Adrenal gland (tissue), 12 donors: ENCODE results near the gene ST6GALNAC6. TPM values are rescaled to one million over a fixed set of nuclear protein-coding genes. Genes with fewer than 3 reads are reported as not detected.
A peak's percentile ranks its signal among the peaks of the same experiment; 100 is the strongest.

ENCODE experiments used
- DNase-seq, 7 donors: peaks; one replicate each; pipeline ENCODE4 v3.0.0-alpha.2; 2019 to 2020
- H3K27ac ChIP-seq, 5 donors: fragments of 200-600 bp; sonication (generic) in 4 of 5; 1 replicate in 3 of 5; 2 replicates in 2 of 5; pipeline versions ENCODE4 v1.5.1 to v1.8.0; 2016 to 2020; ENCODE audit warnings: mild to moderate bottlenecking in 1 of 5
- H3K27me3 ChIP-seq: fragments of 200-600 bp; 2 replicates; pipeline ENCODE4 v1.8.0; 2021
- H3K36me3 ChIP-seq, 2 donors: fragments of 200-600 bp; replicated peaks in 1 of 2; 1 replicate in 1 of 2; 2 replicates in 1 of 2; pipeline versions ENCODE4 v1.5.1 to v1.8.0; 2018 to 2022
- H3K4me1 ChIP-seq, 2 donors: fragments of 200-600 bp; replicated peaks in 1 of 2; 1 replicate in 1 of 2; 2 replicates in 1 of 2; pipeline versions ENCODE4 v1.5.1 to v1.8.0; 2018 to 2021
- H3K4me3 ChIP-seq, 4 donors: fragments of 200-600 bp; sonication (generic) in 3 of 4; one replicate each; pipeline ENCODE4 v1.5.1; 2016 to 2018
- H3K9me3 ChIP-seq, 3 donors: fragments of 200-600 bp; sonication (generic) in 1 of 3; replicated peaks in 1 of 3; 1 replicate in 2 of 3; 2 replicates in 1 of 3; pipeline versions ENCODE4 v1.5.1 to v1.8.0; 2016 to 2021
- CTCF ChIP-seq, 6 experiments: fragments of 450-650 bp in 4 of 6; fragments of 200-600 bp in 2 of 6; sonication (generic) in 1 of 6; IDR thresholded peaks; 1 replicate in 5 of 6; 2 replicates in 1 of 6; pipeline versions ENCODE4 v1.5.1 to v1.8.0; 2016 to 2021; ENCODE audit warnings: antibody characterized with exemption in 6 of 6, mild to moderate bottlenecking in 2 of 6, moderate library complexity in 1 of 6
- POLR2A ChIP-seq, 2 donors: fragments of 450-650 bp; IDR thresholded peaks; one replicate each; pipeline ENCODE4 v1.6.1; 2017; ENCODE audit warnings: antibody characterized with exemption in 2 of 2, mild to moderate bottlenecking in 2 of 2, moderate library complexity in 1 of 2
- WGBS, 4 donors: extraction: QIAGEN DNeasy Blood & Tissue Kit in 2 of 4; methylation state at CpG; one replicate each; pipeline versions ENCODE4 v1.1.5 to v1.1.7; 2013 to 2017; 5-methylcytosine and 5-hydroxymethylcytosine counted together
- intact Hi-C, 2 donors: fragments of 100-400 bp; cut with DNase I; formaldehyde crosslinking; loops; one replicate each; pipeline versions ENCODE4 v1.14.1 to v1.15.0; 2022 to 2023
- polyA plus RNA-seq, 3 donors: library from polyadenylated mRNA; stranded (reverse); fragments of 200-250 nt in 2 of 3; fragments of 350-450 nt in 1 of 3; fragmentation: Illumina TruSeq in 1 of 3; extraction: RNeasy Lipid Tissue Mini Kit (QIAGEN cat#74804) in 1 of 3; gene quantifications; one replicate each; pipeline ENCODE4 v1.2.3, GENCODE V29; 2013 to 2014
- total RNA-seq, 9 donors: library from RNA; depleted of rRNA in 4 of 9; stranded (reverse); fragments of >200 nt in 4 of 9; fragments of 120-200 nt in 1 of 9; fragmentation: NEBNext Ultra II Directional in 1 of 9; extraction: Animal tissue kit (Norgen Biotek cat#: 25700) in 1 of 9; gene quantifications; one replicate each; pipeline versions ENCODE4 v1.1.0 to v1.2.4, GENCODE V29; 2013 to 2023
- donor health status: healthy with polysubstance abuse.
- donor health status: Bipolar disorder and iron deficiency.
- donor health status: DM: yes; HTN: yes; CAD: no.
- donor health status: DM: no; HTN: no; CAD: no.
- donor health status: DM: no; HTN: no; CAD: no.
- donor health status: DM: yes; HTN: yes; CAD: no.

The ST6GALNAC6 gene
- total and polyA plus RNA-seq, 12 donors, result 26.7 to 129 (median 53.2) TPM

GRCh38 chr9:127850286-127850830 lies 49.0 kb downstream of the ST6GALNAC6 start:
- H3K9me3 ChIP-seq, result no peaks in the 10 kb centered on the region
- H3K4me1 ChIP-seq, result peaks cover 0 to 29% of the 10 kb centered on the region in 2 donors
- no peak for DNase-seq
- no peaks in the 10 kb centered on the region for H3K36me3 ChIP-seq
- WGBS, 4 donors, result 81 to 87% (median 84%) methylated on average over 9 to 17 of the region's 17 CpGs
- H3K27me3 ChIP-seq, result no peaks in the 10 kb centered on the region
- peak overlapping the region in 1 of 4 donors; percentile 73 for H3K4me3 ChIP-seq
- intact Hi-C loops, result no loop called here
- peak overlapping the region in 2 of 5 donors; percentile 39 to 56 for H3K27ac ChIP-seq
- TF ChIP-seq POLR2A (IDR thresholded peaks at IDR 0.05), result no peak
- no peak for TF ChIP-seq CTCF (IDR thresholded peaks at IDR 0.05)

- Histone ChIP-seq H3K27ac (peak overlapping the region in 3 of 5 donors; percentile 8 to 56 (median 25)), H3K36me3 (no peaks in the 10 kb centered on the region), H3K4me3 (peak overlapping the region in 1 of 4 donors; percentile 73)
Measured at GRCh38 chr9:127848756-127849504, 50.5 kb downstream of the ST6GALNAC6 start.

GRCh38 chr9:127847833-127848755 lies 51.3 kb downstream of the ST6GALNAC6 start:
- H3K27me3 ChIP-seq, result no peaks in the 10 kb centered on the region
- H3K9me3 ChIP-seq, result no peaks in the 10 kb centered on the region
- peak overlapping the region in 3 of 5 donors; percentile 51 to 89 (median 55) for H3K27ac ChIP-seq
- peaks cover 0 to 3% of the 10 kb centered on the region in 2 donors for H3K36me3 ChIP-seq
- peak overlapping the region in 1 of 4 donors; percentile 7 for H3K4me3 ChIP-seq
- TF ChIP-seq POLR2A (IDR thresholded peaks at IDR 0.05) (no peak), CTCF (IDR thresholded peaks at IDR 0.05) (no peak)
- no peak for DNase-seq
- peaks cover 0 to 29% of the 10 kb centered on the region in 2 donors for H3K4me1 ChIP-seq
- WGBS, 4 donors, result 73 to 79% (median 77%) methylated on average over 12 of the region's 12 CpGs
- intact Hi-C loops, result no loop called here

More at GRCh38 chr9:127848756-127849504, 50.5 kb downstream of the ST6GALNAC6 start:
- no peak for DNase-seq
- Histone ChIP-seq H3K27me3 (no peaks in the 10 kb centered on the region), H3K9me3 (no peaks in the 10 kb centered on the region), H3K4me1 (peaks cover 0 to 29% of the 10 kb centered on the region in 2 donors)
- TF ChIP-seq CTCF (IDR thresholded peaks at IDR 0.05), result no peak
- TF ChIP-seq POLR2A (IDR thresholded peaks at IDR 0.05), result no peak
- 86 to 95% (median 89%) methylated on average over 9 to 10 of the region's 10 CpGs for WGBS, 4 donors
- intact Hi-C loops, result no loop called here

GRCh38 chr9:127847178-127847510 lies 52.3 kb downstream of the ST6GALNAC6 start:
- no peaks in the 10 kb centered on the region for H3K9me3 ChIP-seq
- DNase-seq, result peak in 2 of 7 donors; percentile 56 to 69
- 40 to 58% (median 52%) methylated on average over 4 to 6 of the region's 6 CpGs for WGBS, 4 donors
- intact Hi-C loops, result no loop called here
- H3K27me3 ChIP-seq, result no peaks in the 10 kb centered on the region
- TF ChIP-seq CTCF (IDR thresholded peaks at IDR 0.05) (peak in 1 of 6 experiments; percentile 10), POLR2A (IDR thresholded peaks at IDR 0.05) (no peak)
- H3K4me3 ChIP-seq, result peak overlapping the region in 1 of 4 donors; percentile 7
- H3K36me3 ChIP-seq, result peaks cover 0 to 11% of the 10 kb centered on the region in 2 donors
- H3K27ac ChIP-seq, result peak overlapping the region in 4 of 5 donors; percentile 51 to 89 (median 56)
- peaks cover 0 to 29% of the 10 kb centered on the region in 2 donors for H3K4me1 ChIP-seq
